Putamen (tissue), 1 donor: ENCODE data around the gene CTSL.
A peak's percentile ranks its signal among the peaks of the same experiment; 100 is the strongest.

ENCODE experiments used
- DNase-seq: peaks from one replicate; pipeline ENCODE4 v3.0.0-alpha.2; 2016; ENCODE audit warnings: low spot score

CTSL gene

DNA sequence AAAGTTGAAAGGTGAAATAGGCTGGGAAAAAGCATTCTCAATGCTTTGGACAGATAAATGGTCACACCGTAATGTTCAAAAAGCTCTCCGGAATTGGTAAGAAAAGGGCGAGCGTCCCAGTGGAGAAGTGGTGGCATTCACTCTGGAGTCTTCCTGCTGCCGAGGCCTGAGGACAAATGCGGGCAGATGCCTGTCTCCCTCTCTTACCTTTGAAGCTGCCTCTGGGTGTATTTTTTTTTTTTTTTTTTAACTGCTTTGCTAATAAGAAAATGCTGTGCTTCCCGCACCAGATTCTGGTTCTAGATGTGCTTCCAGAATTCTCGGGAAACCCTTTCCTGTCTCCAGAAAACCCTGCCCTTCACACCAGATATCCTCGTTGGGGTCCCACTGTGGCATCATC, 24.4 kb upstream of the CTSL start:
- no peak for DNase-seq

DNA sequence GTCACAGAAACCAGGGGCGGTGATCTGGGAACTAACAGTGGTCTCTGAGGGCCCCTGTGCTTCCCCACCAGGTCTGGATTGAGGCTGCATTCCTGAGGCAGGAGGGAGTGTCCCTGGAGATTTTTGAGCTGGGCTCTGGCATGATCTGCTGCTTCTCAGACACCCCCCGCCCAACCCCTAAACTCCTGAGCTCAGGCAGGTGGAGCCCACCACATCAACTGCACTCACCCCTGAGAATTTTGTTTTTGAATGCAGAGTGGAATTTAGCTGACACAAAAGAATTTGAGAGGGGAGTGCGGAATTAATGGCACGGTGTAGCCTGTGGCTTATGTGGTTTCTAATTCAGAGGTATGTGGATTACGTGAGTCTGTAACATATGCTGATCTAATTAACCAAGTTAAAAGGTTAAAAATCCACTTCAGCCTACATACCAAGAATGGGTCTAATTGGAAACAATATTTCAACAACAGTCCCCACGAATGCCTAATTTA, 23.9 kb upstream of the CTSL start:
- DNase-seq: no peak

DNA sequence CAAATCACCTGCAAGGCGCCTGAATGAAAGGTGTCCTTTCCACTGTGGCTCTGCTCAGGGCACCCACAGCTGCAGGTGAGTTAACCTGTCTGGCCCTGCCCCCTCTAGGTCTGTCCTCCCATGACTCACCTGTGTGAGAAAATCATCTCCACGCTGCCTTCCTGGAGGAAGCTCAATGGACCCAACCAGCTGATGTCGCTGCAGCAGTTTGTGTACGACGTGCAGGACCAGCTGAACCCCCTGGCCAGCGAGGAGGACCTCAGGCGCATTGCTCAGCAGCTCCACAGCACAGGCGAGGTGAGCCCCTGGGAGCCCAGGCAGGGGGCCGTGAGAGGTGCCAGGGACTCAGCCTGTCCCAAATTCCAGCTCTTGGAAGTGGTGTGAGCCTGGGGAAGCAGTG, 23.0 kb upstream of the CTSL start:
- no peak for DNase-seq

- no peak for DNase-seq
Observed at GRCh38 chr9:87703636-87704276, 22.2 kb upstream of the CTSL start.

- DNase-seq: no peak
Observed at GRCh38 chr9:87704342-87704741, 21.6 kb upstream of the CTSL start.

- DNase-seq: no peak
Observed at GRCh38 chr9:87706066-87706739, 19.7 kb upstream of the CTSL start.

DNA sequence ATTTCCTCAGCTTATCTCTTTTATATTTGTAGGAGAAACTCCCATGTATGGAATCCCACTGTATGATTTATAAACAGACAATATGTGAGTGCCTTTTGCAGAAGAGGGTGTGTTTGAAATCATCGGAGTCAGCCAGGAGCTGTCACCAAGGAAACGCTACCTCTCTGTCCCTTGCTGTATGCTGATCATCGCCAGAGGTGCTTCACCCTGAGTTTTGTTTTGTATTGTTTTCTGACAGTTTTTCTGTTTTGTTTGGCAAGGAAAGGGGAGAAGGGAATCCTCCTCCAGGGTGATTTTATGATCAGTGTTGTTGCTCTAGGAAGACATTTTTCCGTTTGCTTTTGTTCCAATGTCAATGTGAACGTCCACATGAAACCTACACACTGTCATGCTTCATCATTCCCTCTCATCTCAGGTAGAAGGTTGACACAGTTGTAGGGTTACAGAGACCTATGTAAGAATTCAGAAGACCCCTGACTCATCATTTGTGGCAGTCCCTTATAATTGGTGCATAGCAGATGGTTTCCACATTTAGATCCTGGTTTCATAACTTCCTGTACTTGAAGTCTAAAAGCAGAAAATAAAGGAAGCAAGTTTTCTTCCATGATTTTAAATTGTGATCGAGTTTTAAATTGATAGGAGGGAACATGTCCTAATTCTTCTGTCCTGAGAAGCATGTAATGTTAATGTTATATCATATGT, 18.0 kb upstream of the CTSL start:
- no peak for DNase-seq

- no peak for DNase-seq
Observed at GRCh38 chr9:87708546-87708945, 17.4 kb upstream of the CTSL start.

DNA sequence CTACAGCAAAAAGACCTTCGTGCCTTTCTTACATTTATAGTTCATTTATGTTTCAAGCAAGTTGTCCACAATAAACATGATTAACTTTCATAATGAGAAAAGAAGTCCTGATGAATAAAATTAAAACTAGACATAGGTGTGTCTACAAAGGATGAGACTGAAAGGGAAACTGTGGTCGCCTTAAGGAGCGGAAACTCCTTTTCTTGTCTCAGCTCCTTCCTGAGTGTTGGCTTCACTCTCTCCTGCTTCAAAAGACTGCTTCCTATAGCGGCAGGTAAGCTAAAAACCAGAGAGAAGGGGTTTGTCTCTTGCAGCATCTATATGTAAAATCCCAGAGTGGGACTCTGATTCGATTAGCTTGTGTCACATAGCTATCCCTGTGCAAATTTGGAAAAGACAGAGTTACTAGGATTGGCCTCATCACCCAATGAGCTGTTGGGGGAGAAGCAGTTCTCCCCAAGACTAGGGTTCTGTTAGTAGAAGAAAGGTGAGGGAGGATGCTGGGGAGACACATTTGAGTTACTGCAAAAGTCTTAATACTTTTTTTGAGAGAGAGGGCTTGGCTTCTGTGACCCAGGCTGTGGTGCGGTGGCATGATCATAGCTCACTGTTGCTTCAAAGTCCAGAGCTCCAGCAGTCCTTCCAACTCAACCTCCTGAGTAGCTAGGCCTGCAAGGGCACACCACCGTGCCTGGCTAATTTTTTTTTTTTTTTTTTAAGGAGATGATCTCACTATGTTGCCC, 16.8 kb upstream of the CTSL start:
- DNase-seq: no peak

DNA sequence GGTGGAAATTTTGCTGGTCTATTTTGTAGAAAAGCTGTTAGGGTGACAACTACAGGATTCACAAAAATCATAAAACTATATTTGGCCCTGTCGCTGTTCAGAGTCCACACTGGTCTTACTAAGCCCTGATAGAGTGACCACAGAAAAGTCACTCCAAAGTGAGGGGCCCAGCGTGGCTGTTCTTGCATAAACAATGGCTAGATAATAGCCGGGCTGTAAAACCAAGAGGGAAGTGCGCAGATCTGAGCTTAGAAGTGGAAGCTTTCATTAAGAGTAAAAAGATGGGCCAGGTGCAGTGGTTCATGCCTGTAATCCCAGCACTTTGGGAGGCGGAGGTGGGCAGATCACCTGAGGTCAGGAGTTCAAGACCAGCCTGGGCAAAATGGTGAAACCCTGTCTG, 15.5 kb upstream of the CTSL start:
- no peak for DNase-seq

- no peak for DNase-seq
Observed at GRCh38 chr9:87711857-87712800, 13.8 kb upstream of the CTSL start.

DNA sequence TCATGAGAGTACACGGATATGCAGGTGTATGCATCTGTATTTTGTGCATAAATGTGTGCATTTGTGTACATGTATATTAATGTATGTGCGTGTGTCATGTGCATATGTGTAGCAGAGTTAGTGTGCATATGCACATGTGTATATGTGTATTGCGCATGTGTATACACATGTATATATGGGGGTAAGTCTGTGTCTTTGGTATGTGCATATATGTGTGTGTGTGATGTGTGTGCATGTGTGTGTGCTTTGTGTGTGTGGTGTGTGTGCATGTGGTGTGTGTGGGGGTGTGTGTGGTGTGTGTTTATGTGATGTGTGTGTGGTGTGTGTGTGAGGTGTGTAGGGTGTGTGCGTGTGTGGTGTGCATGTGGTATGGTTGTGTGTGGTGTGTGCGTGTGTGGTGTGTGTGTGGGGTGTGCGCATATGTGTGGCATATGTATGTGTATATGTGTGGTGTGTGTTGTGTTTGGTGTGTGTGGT, 13.1 kb upstream of the CTSL start:
- no peak for DNase-seq

GRCh38 chr9:87713278-87713987, 12.5 kb upstream of the CTSL start:
- peak; percentile 57 for DNase-seq

- no peak for DNase-seq
Observed at GRCh38 chr9:87713988-87714330, 12.0 kb upstream of the CTSL start.

DNA sequence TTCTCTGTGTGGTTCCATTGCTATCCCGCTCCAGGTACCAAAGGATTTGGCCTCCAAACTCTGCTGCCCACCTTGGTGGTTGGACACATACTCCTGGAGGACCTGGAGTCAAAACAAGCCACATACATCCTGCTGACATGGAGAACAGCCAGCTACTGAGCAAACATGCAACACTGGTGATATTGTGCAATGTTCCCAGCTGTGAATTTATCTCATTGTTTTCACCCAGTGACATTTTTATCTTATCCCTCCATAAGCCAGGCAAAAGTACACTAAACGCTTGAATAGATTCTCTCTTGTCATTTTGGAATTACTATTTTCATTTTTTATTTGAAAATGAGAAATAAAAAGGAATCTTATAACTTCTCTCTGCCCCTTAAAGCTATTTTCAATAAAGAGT, 11.1 kb upstream of the CTSL start:
- peak; percentile 62 for DNase-seq

- no peak for DNase-seq
Observed at GRCh38 chr9:87716141-87716540, 9.8 kb upstream of the CTSL start.

GRCh38 chr9:87717456-87717855, 8.5 kb upstream of the CTSL start:
- no peak for DNase-seq

GRCh38 chr9:87718231-87718630, 7.7 kb upstream of the CTSL start:
- DNase-seq: no peak

GRCh38 chr9:87718852-87719612, 6.9 kb upstream of the CTSL start:
- no peak for DNase-seq

GRCh38 chr9:87720173-87720572, 5.7 kb upstream of the CTSL start:
- no peak for DNase-seq
